ENCODE results near the gene GALNT16.

DNA sequence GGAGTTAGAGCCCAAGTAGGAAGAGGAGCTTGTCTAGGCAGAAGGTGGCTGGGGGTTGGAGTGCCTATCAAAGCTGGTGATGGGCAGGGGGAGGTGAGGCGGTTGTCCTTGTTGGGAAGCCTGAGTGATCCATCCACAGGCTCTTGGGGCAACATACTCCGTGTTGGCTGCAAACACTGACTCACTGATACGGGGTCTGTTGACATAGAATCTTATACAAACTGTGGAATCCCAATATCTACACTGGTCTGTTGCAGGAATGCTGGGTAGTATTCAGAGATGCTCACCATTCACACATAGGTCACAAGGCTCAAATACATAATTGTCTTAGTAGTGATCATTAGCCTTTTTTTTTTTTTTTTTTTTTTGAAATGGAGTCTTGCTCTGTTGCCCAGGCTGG lies 112.2 kb downstream of the GALNT16 start:
- TF ChIP-seq, protein P1, sequence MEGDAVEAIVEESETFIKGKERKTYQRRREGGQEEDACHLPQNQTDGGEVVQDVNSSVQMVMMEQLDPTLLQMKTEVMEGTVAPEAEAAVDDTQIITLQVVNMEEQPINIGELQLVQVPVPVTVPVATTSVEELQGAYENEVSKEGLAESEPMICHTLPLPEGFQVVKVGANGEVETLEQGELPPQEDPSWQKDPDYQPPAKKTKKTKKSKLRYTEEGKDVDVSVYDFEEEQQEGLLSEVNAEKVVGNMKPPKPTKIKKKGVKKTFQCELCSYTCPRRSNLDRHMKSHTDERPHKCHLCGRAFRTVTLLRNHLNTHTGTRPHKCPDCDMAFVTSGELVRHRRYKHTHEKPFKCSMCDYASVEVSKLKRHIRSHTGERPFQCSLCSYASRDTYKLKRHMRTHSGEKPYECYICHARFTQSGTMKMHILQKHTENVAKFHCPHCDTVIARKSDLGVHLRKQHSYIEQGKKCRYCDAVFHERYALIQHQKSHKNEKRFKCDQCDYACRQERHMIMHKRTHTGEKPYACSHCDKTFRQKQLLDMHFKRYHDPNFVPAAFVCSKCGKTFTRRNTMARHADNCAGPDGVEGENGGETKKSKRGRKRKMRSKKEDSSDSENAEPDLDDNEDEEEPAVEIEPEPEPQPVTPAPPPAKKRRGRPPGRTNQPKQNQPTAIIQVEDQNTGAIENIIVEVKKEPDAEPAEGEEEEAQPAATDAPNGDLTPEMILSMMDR (conservative IDR thresholded peaks at IDR 0.05; ENCODE audit: low read depth, low read length), result no peak
- no peak for TF ChIP-seq EZH2phosphoT487 (IDR thresholded peaks at IDR 0.05; ENCODE audit: borderline replicate concordance, low read length)
- TF ChIP-seq EZH2 (IDR thresholded peaks at IDR 0.05; ENCODE audit: low read length, unreplicated experiment), result no peak

Data from PC-3 (cell line).